Measurements from ENCODE around the gene RCOR3. TPM values are rescaled to one million over a fixed set of nuclear protein-coding genes. Genes with fewer than 3 reads are reported as not detected.

The RCOR3 gene
- total RNA-seq, 1 donor, result 39.8 TPM

DNA sequence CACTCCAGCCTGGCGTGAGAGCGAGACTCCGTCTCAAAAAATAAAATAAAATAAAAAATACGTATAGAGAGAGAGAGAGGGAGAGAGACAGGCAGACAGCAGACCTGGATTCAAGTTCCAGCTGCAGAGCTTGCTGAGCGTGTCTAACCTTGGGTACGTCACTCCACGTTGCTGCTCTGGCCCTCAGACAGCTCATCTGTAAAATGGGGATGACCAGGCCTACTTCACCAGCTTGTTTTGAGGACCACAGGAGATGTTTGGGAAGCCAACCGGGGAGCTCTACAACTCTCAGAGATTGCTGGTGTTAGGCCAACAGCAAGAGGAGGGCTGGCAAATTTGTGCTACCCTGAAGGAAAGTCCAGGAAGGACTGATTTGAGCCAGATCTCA lies 67.0 kb downstream of the RCOR3 start:
- Histone ChIP-seq H3K4me2 (ENCODE audit: insufficient read depth, low read length) (peak overlapping the region; percentile 93), H3K4me3 (ENCODE audit: insufficient read depth, low read length) (peak overlapping the region; percentile 88), H4K20me1 (ENCODE audit: insufficient read depth, low read length) (peaks cover 30% of the 10 kb centered on the region), H3K27ac (ENCODE audit: low read depth, low read length) (peak overlapping the region; percentile 33), H3K27me3 (ENCODE audit: insufficient read depth, low read length) (no peaks in the 10 kb centered on the region), H3K4me1 (ENCODE audit: insufficient read depth, low read length) (peaks cover 14% of the 10 kb centered on the region), H3K9me3 (ENCODE audit: low read depth, low read length) (no peaks in the 10 kb centered on the region), H3K36me3 (ENCODE audit: insufficient read depth, low read length) (no peaks in the 10 kb centered on the region), H3K79me2 (ENCODE audit: insufficient read depth, low read length) (peaks cover 39% of the 10 kb centered on the region), H2AFZ (ENCODE audit: low read length) (peak overlapping the region; percentile 98)
- DNase-seq (ENCODE audit: insufficient read length, low spot score, missing footprints), result no peak
- TF ChIP-seq, protein P1, sequence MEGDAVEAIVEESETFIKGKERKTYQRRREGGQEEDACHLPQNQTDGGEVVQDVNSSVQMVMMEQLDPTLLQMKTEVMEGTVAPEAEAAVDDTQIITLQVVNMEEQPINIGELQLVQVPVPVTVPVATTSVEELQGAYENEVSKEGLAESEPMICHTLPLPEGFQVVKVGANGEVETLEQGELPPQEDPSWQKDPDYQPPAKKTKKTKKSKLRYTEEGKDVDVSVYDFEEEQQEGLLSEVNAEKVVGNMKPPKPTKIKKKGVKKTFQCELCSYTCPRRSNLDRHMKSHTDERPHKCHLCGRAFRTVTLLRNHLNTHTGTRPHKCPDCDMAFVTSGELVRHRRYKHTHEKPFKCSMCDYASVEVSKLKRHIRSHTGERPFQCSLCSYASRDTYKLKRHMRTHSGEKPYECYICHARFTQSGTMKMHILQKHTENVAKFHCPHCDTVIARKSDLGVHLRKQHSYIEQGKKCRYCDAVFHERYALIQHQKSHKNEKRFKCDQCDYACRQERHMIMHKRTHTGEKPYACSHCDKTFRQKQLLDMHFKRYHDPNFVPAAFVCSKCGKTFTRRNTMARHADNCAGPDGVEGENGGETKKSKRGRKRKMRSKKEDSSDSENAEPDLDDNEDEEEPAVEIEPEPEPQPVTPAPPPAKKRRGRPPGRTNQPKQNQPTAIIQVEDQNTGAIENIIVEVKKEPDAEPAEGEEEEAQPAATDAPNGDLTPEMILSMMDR (IDR thresholded peaks at IDR 0.05; ENCODE audit: extremely low read depth, low read depth, low read length), result no peak

DNA sequence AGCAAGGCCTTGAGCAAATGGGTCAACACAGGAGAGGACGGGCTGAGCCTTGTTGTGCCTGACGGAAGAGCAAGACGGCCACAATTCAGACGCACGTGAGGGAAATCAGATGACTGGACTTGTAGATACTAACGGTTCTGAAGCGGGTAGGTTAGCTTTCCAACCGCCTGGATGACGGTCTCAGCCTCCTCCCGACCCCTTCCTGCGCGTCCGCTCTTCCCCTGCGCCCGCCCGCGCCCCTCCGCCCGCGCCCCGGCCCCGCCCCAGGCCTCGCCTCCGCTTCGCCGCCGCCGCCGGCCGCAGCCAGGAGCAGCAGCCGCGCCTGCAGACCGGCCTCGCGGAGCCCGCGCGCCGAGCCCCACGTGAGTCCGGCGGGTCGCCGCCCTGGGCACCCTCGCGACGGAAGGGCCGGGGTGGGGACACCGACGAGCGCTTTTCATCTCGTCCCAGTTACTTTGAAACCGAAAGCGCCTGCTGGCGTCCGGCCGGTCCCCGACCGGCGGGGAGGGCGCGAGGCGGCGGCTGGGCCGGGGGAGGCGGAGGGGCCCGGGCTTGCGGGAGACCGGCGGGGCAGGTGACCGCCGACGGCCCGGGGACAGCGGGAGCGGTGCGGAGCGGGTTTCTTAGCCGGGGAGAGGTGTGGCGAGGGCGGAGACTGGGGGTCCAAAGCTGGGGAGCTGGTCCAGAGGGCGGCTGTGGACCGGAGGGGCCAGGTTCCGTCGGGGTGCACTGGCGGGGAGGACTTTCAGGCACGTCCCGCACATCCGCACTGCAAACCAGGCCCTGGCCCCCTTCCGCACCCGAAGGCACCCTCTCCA lies 67.6 kb downstream of the RCOR3 start, which contains the start of gene TRAF5:
TRAF5 (plus strand) TSS at position 306 of the 818 bp plus-strand sequence. CDS start 26,407 bp downstream, outside the sequence.
- TF ChIP-seq, protein P1 (IDR thresholded peaks at IDR 0.05; ENCODE audit: extremely low read depth, low read depth, low read length), result no peak
- no peaks in the 10 kb centered on the region for H3K27me3 ChIP-seq (ENCODE audit: insufficient read depth, low read length)
- H3K9me3 ChIP-seq (ENCODE audit: low read depth, low read length), result no peaks in the 10 kb centered on the region
- H3K4me3 ChIP-seq (ENCODE audit: insufficient read depth, low read length), result peak within 1 kb of the TSS; percentile 88
- peak within 1 kb of the TSS; percentile 98 for H2AFZ ChIP-seq (ENCODE audit: low read length)
- DNase-seq (ENCODE audit: insufficient read length, low spot score, missing footprints), result peak; percentile 92
- peaks cover 34% of the 10 kb centered on the region for H4K20me1 ChIP-seq (ENCODE audit: insufficient read depth, low read length)
- H3K4me2 ChIP-seq (ENCODE audit: insufficient read depth, low read length), result peak within 1 kb of the TSS; percentile 93
- H3K27ac ChIP-seq (ENCODE audit: low read depth, low read length), result peak within 1 kb of the TSS; percentile 45
- peaks cover 42% of the 10 kb centered on the region for H3K79me2 ChIP-seq (ENCODE audit: insufficient read depth, low read length)
- H3K36me3 ChIP-seq (ENCODE audit: insufficient read depth, low read length), result no peaks in the 10 kb centered on the region
- H3K4me1 ChIP-seq (ENCODE audit: insufficient read depth, low read length), result peaks cover 15% of the 10 kb centered on the region

DNA sequence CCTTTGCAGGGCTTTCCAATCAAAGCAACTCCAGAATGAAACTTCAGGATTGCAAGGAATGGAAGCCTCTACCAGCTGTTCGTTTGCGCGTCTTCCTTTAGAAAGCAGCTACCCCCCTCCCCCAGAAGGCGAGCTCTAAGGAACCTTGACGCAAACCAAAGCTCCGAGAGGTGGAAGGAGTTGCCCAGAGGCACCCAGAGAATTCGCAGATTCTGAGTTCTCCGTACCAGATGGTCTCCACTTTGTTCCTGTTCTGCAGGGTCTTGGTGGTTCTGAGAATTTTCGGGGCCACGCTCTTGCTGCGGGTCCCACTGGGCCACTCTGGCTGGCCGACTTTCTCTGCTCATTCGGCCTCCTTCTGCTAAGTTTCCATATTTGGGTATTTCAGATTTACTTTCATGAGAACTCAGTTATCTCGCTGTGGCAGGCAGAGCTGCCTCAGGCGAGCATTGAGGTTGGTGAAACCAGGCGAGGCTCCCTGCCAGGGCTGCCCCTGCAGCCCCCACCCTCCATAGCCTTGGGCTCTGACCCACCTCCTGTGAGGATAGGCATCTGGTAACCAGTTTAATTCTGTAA lies 68.3 kb downstream of the RCOR3 start:
- Histone ChIP-seq H3K9me3 (ENCODE audit: low read depth, low read length) (no peaks in the 10 kb centered on the region), H4K20me1 (ENCODE audit: insufficient read depth, low read length) (peaks cover 41% of the 10 kb centered on the region), H3K4me2 (ENCODE audit: insufficient read depth, low read length) (peak overlapping the region; percentile 93), H3K27me3 (ENCODE audit: insufficient read depth, low read length) (no peaks in the 10 kb centered on the region), H2AFZ (ENCODE audit: low read length) (peak overlapping the region; percentile 91), H3K27ac (ENCODE audit: low read depth, low read length) (peak overlapping the region; percentile 45), H3K79me2 (ENCODE audit: insufficient read depth, low read length) (peaks cover 49% of the 10 kb centered on the region), H3K4me3 (ENCODE audit: insufficient read depth, low read length) (peak overlapping the region; percentile 88), H3K36me3 (ENCODE audit: insufficient read depth, low read length) (no peaks in the 10 kb centered on the region), H3K4me1 (ENCODE audit: insufficient read depth, low read length) (peaks cover 15% of the 10 kb centered on the region)
- TF ChIP-seq, protein P1 (IDR thresholded peaks at IDR 0.05; ENCODE audit: extremely low read depth, low read depth, low read length), result no peak
- DNase-seq (ENCODE audit: insufficient read length, low spot score, missing footprints), result peak; percentile 95

DNA sequence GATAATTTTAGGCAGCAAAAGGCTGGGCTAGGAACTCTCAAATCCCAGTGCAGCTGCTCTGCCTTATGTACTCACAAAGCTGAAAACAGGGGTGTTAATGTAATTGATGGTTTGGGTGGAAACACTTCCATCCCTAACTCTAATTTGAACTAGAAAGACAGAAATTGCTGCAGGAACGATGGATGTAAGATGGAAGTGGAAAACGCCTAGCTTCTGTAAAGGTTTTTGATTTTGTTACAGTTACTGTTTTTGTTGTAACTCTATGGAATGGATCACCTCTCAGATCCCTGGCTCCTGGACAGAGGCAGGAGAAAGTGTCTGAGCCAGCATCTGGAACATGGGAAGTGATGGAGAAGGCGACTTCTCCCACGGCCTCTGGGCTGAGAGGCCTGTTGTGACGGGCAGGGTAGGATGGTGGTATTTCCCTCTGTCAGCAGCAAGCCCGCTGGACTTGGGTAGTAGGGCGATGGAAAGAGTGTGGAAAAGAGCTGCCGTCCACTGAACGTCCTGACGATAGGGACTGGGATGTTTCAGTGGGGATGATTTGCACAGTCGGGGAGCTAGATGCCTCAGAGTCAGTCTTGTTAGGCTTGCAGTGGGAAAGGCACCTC lies 69.0 kb downstream of the RCOR3 start:
- Histone ChIP-seq H3K4me2 (ENCODE audit: insufficient read depth, low read length) (peak overlapping the region; percentile 93), H3K9me3 (ENCODE audit: low read depth, low read length) (no peaks in the 10 kb centered on the region), H3K27me3 (ENCODE audit: insufficient read depth, low read length) (no peaks in the 10 kb centered on the region), H2AFZ (ENCODE audit: low read length) (no peak overlapping the region), H3K36me3 (ENCODE audit: insufficient read depth, low read length) (no peaks in the 10 kb centered on the region), H3K4me3 (ENCODE audit: insufficient read depth, low read length) (peak overlapping the region; percentile 88), H4K20me1 (ENCODE audit: insufficient read depth, low read length) (peaks cover 41% of the 10 kb centered on the region), H3K4me1 (ENCODE audit: insufficient read depth, low read length) (peaks cover 15% of the 10 kb centered on the region), H3K27ac (ENCODE audit: low read depth, low read length) (no peak overlapping the region), H3K79me2 (ENCODE audit: insufficient read depth, low read length) (peaks cover 54% of the 10 kb centered on the region)
- TF ChIP-seq, protein P1 (IDR thresholded peaks at IDR 0.05; ENCODE audit: extremely low read depth, low read depth, low read length), result no peak
- DNase-seq (ENCODE audit: insufficient read length, low spot score, missing footprints), result no peak
